IMR-90 (cell line): ENCODE results near the gene KAZN. TPM values are rescaled to one million over a fixed set of nuclear protein-coding genes. Genes with fewer than 3 reads are reported as not detected.

Experiments
- ATAC-seq: fragments of 200-7000 bp; cut with Tn5 transposase; 2 replicates; pipeline ENCODE4 v1.9.1; 2020; ENCODE audit warnings: low read depth, mild to moderate bottlenecking, moderate library complexity
- BruUV-seq: library from RNA; stranded (reverse); fragments of 400-500 nt; replicated peaks from 2 replicates; lab custom pipeline; 2021; lab: Mats Ljungman, UMichigan
- CTCF ChIA-PET: fragments of 300-600 bp; formaldehyde crosslinking; extraction: SDS; loops from one replicate; lab custom pipeline; 2021; ENCODE audit warnings: antibody characterized with exemption; lab: Yijun Ruan, JAX
- POLR2A ChIA-PET: fragments of 300-600 bp; sonication (Branson Sonifier 250); formaldehyde crosslinking; loops from one replicate; lab custom pipeline; 2022; ENCODE audit warnings: antibody characterized with exemption; ENCODE audit not compliant: unreplicated experiment; lab: Charles Lee
- DNase-seq: peaks from one replicate; pipeline ENCODE4 v3.0.0; 2013
- H2AFZ ChIP-seq: replicated peaks from 2 replicates; pipeline ENCODE3; 2013; ENCODE audit warnings: low read length, mild to moderate bottlenecking; ENCODE audit not compliant: poor library complexity
- H2AK5ac ChIP-seq: 2 replicates; pipeline ENCODE4 v1.6.1; 2013; ENCODE audit warnings: low read depth, low read length, inconsistent platforms
- H2AK9ac ChIP-seq: replicated peaks from 2 replicates; pipeline ENCODE3; 2013; ENCODE audit warnings: mild to moderate bottlenecking, low read depth, low read length, moderate library complexity; ENCODE audit not compliant: poor library complexity
- H2BK120ac ChIP-seq: 2 replicates; pipeline ENCODE4 v1.6.1; 2013; ENCODE audit warnings: low read depth, low read length, inconsistent platforms
- H2BK15ac ChIP-seq: 3 replicates; pipeline ENCODE4 v1.6.1; 2013; ENCODE audit warnings: low read depth, low read length, inconsistent platforms
- H2BK20ac ChIP-seq: 2 replicates; pipeline ENCODE4 v1.6.1; 2013; ENCODE audit warnings: low read depth, mild to moderate bottlenecking, inconsistent platforms, low read length, moderate library complexity
- H2BK5ac ChIP-seq: 2 replicates; pipeline ENCODE4 v1.6.1; 2013; ENCODE audit warnings: mild to moderate bottlenecking, low read depth, low read length, inconsistent platforms; ENCODE audit not compliant: poor library complexity, severe bottlenecking
- H3K14ac ChIP-seq: replicated peaks from 2 replicates; pipeline ENCODE4 v1.6.1; 2013; ENCODE audit warnings: low read depth, low read length, inconsistent platforms
- H3K18ac ChIP-seq: 2 replicates; pipeline ENCODE4 v1.6.1; 2013; ENCODE audit warnings: low read depth, low read length, control low read depth
- H3K23ac ChIP-seq: 2 replicates; pipeline ENCODE4 v1.6.1; 2013; ENCODE audit warnings: low read depth, low read length, inconsistent platforms
- H3K27ac ChIP-seq: 2 replicates; pipeline ENCODE4 v1.5.1; 2013; ENCODE audit warnings: mild to moderate bottlenecking, control low read depth, low read length; ENCODE audit not compliant: insufficient read depth
- H3K27me3 ChIP-seq: 2 replicates; pipeline ENCODE4 v1.6.1; 2013; ENCODE audit warnings: low read length; ENCODE audit not compliant: control insufficient read depth, insufficient read depth
- H3K36me3 ChIP-seq: 2 replicates; pipeline ENCODE4 v1.6.1; 2013; ENCODE audit warnings: low read length, mixed read lengths; ENCODE audit not compliant: control insufficient read depth, insufficient read depth
- H3K4ac ChIP-seq: 2 replicates; pipeline ENCODE4 v1.6.1; 2013; ENCODE audit warnings: low read depth, low read length, inconsistent platforms
- H3K4me1 ChIP-seq: 2 replicates; pipeline ENCODE4 v1.6.1; 2013; ENCODE audit warnings: low read length, mixed read lengths; ENCODE audit not compliant: control insufficient read depth, insufficient read depth
- H3K4me2 ChIP-seq: 2 replicates; pipeline ENCODE4 v1.6.1; 2013; ENCODE audit warnings: low read depth, mild to moderate bottlenecking, control low read depth, low read length, moderate library complexity
- H3K4me3 ChIP-seq: 2 replicates; pipeline ENCODE4 v1.5.1; 2013; ENCODE audit warnings: low read depth, mild to moderate bottlenecking, control low read depth, low read length, moderate library complexity; ENCODE audit not compliant: insufficient read depth
- H3K56ac ChIP-seq: 2 replicates; pipeline ENCODE4 v1.6.1; 2013; ENCODE audit warnings: low read length, inconsistent platforms; ENCODE audit not compliant: insufficient read depth; ENCODE audit errors: extremely low read depth
- H3K79me1 ChIP-seq, 2 experiments: 2 replicates each; pipeline ENCODE4 v1.6.1; 2013; ENCODE audit warnings: low read length in 2 of 2, inconsistent platforms in 1 of 2, low read depth in 1 of 2
- H3K9ac ChIP-seq: 2 replicates; pipeline ENCODE4 v1.6.1; 2013; ENCODE audit warnings: low read depth, low read length, control low read depth
- H3K9me1 ChIP-seq: 2 replicates; pipeline ENCODE4 v1.6.1; 2013; ENCODE audit warnings: low read length, inconsistent platforms; ENCODE audit not compliant: insufficient read depth
- H3K9me3 ChIP-seq: 2 replicates; pipeline ENCODE4 v1.6.1; 2013; ENCODE audit warnings: low read length; ENCODE audit not compliant: control insufficient read depth, insufficient read depth
- H4K20me1 ChIP-seq: 2 replicates; pipeline ENCODE4 v1.6.1; 2013; ENCODE audit warnings: low read length, inconsistent platforms; ENCODE audit not compliant: insufficient read depth
- H4K5ac ChIP-seq: 2 replicates; pipeline ENCODE4 v1.6.1; 2013; ENCODE audit warnings: mild to moderate bottlenecking, low read depth, low read length, control low read depth
- H4K8ac ChIP-seq, 2 experiments: 2 replicates each; pipeline ENCODE4 v1.6.1; 2013; ENCODE audit warnings: low read depth in 2 of 2, low read length in 2 of 2, control low read depth in 1 of 2, inconsistent platforms in 1 of 2
- H4K91ac ChIP-seq: 2 replicates; pipeline ENCODE4 v1.6.1; 2013; ENCODE audit warnings: low read depth, low read length, inconsistent platforms; ENCODE audit not compliant: insufficient read depth
- ELK1 ChIP-seq: fragments of 150-350 bp; IDR thresholded peaks from 2 replicates; pipeline ENCODE4 v1.6.1; 2016; ENCODE audit warnings: low read depth, mild to moderate bottlenecking, low read length, moderate library complexity, borderline replicate concordance
- MAZ ChIP-seq: IDR thresholded peaks from 2 replicates; pipeline ENCODE4 v1.6.1; 2012; ENCODE audit warnings: low read depth, mild to moderate bottlenecking, low read length, improper control_type of control experiment, moderate library complexity, borderline replicate concordance
- POLR2A ChIP-seq: IDR thresholded peaks from 2 replicates; pipeline ENCODE4 v1.6.1; 2012; ENCODE audit warnings: mild to moderate bottlenecking, low read depth, low read length
- RAD21 ChIP-seq: IDR thresholded peaks from 2 replicates; pipeline ENCODE4 v1.6.1; 2012; ENCODE audit warnings: low read length, improper control_type of control experiment
- SMC3 ChIP-seq: fragments of 150-350 bp; IDR thresholded peaks from 2 replicates; pipeline ENCODE4 v1.6.1; 2016; ENCODE audit warnings: low read depth, mild to moderate bottlenecking, antibody characterized with exemption, low read length, moderate library complexity
- WGBS, 2 experiments: methylation state at CpG; one replicate each; pipeline versions ENCODE4 v1.1.5 to v1.1.7; 2013; ENCODE audit warnings: missing lambda C conversion rate in 2 of 2; ENCODE audit not compliant: insufficient read length in 1 of 2; ENCODE audit errors: extremely low coverage in 2 of 2; 5-methylcytosine and 5-hydroxymethylcytosine counted together
- dilution Hi-C: fragments of 300-500 bp; cut with HindIII; formaldehyde crosslinking; loops from one replicate; pipeline ENCODE4 v1.14.3; 2018; ENCODE audit warnings: low sequenced_read_pairs; ENCODE audit not compliant: unreplicated experiment
- in situ Hi-C: fragments of 300-500 bp; cut with MboI; formaldehyde crosslinking; loops from 3 replicates; pipeline ENCODE4 v1.14.3; 2019; ENCODE audit warnings: low sequenced_read_pairs, inconsistent platforms, mixed read lengths
- intact Hi-C: fragments of 100-400 bp; cut with micrococcal nuclease; formaldehyde crosslinking; loops from 2 replicates; pipeline ENCODE4 v1.10.0; 2022
- polyA plus RNA-seq, 3 experiments: library from polyadenylated mRNA; depleted of rRNA; stranded (reverse); fragments of >200 nt; gene quantifications; 2 replicates each; pipeline ENCODE4 v1.2.3, GENCODE V29; 2012; ENCODE audit warnings: low replicate concordance in 1 of 3
- total RNA-seq: library from RNA; depleted of rRNA; stranded (reverse); fragments of >200 nt; gene quantifications from 2 replicates; pipeline ENCODE4 v1.2.3, GENCODE V29; 2012

Gene KAZN
- total and polyA plus RNA-seq, 2 of the 4 experiments (the other 2 are of a cell fraction), result 5.2 to 10.5 TPM

DNA sequence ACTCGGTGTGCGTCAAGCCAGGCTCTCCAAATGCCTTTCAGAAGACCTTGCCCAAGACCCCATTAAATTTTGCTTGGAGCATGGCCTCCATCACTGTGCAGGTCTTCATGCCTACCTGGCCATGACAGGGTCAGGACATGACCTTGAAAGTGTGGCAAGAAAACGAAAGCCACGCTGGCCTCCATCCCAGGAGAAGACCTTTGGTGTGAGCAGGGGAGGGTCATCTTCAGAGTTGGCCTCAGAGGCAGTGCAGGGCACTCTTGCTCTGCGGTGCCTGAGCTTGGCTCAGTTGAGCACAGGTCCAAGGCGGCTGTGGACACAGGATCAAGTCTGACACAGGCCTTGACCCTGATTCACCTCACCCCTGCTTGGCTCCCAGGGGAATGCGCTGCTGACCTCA lies 373.6 kb downstream of the KAZN start:
- Histone ChIP-seq H3K36me3 (peaks cover 2% of the 10 kb centered on the region; the same call in 1 of the 2 replicates), H3K27me3 (no peaks in the 10 kb centered on the region), H4K8ac (peak overlapping the region; percentile 50 to 74; a peak in 2 of 4 replicates), H3K23ac (peak overlapping the region; percentile 63), H3K9ac (0 out of 2 replicates have a peak overlapping the region, but pooled peaks have one; percentile 3), H3K9me3 (peaks cover 8% of the 10 kb centered on the region), H2AK9ac (no peak overlapping the region), H3K4me3 (no peak overlapping the region), H3K9me1 (peaks cover 10% of the 10 kb centered on the region; the same call in 1 of the 2 replicates), H3K14ac (peak overlapping the region; percentile 78), H3K56ac (no peak overlapping the region), H2BK20ac (peak overlapping the region; percentile 32), H3K18ac (peak overlapping the region; percentile 35; the same call in 1 of the 2 replicates), H4K5ac (peak overlapping the region; percentile 84), H2AK5ac (no peak overlapping the region; the same call in 1 of the 2 replicates), H2BK120ac (peak overlapping the region; percentile 57; the same call in 1 of the 2 replicates), H3K4ac (peak overlapping the region; percentile 92), H3K4me1 (peaks cover 27% of the 10 kb centered on the region), H4K91ac (peak overlapping the region; percentile 76; the same call in 1 of the 2 replicates), H2BK5ac (peak overlapping the region; percentile 48), H2BK15ac (no peak overlapping the region), H3K4me2 (peak overlapping the region; percentile 59), H3K27ac (peak overlapping the region; percentile 18; the same call in 1 of the 2 replicates), H4K20me1 (peaks cover 18% of the 10 kb centered on the region; the same call in 1 of the 2 replicates), H3K79me1 (peaks cover 40 to 78% of the 10 kb centered on the region in 2 experiments), H2AFZ (peak overlapping the region; percentile 60)
- in situ Hi-C loops, result no loop called here
- intact Hi-C loops, result no loop called here
- ATAC-seq (no peak), DNase-seq (no peak)
- POLR2A ChIA-PET, result interaction anchor here (0.7 kb wide), 1 partner anchor 394 kb away, joined by 4 read pairs; no protein-coding TSS in a partner anchor
- 100% methylated on average over 2 of the region's 7 CpGs; no CpG with 5 or more reads in 1 of the 2 experiments for WGBS, 2 experiments
- CTCF ChIA-PET, result no interaction called here
- dilution Hi-C loops, result no loop called here
- no TSS peak for BruUV-seq
- TF ChIP-seq MAZ, result no peak
- TF ChIP-seq SMC3, result no peak
- no peak for TF ChIP-seq RAD21
- no peak for TF ChIP-seq ELK1
- TF ChIP-seq POLR2A, result no peak
